Testis (tissue), 3 donors: Measurements from ENCODE around the gene RHPN2. TPM values are rescaled to one million over a fixed set of nuclear protein-coding genes. Genes with fewer than 3 reads are reported as not detected.

Source experiments
- DNase-seq: peaks from one replicate; pipeline ENCODE4 v3.0.0-alpha.2; 2019
- H3K27ac ChIP-seq, 2 donors: fragments of 200-600 bp; sonication (generic); one replicate each; pipeline ENCODE4 v1.5.1; 2019
- H3K27me3 ChIP-seq: fragments of 200-600 bp; sonication (generic); one replicate; pipeline ENCODE4 v1.5.1; 2019
- H3K36me3 ChIP-seq: fragments of 200-600 bp; sonication (generic); one replicate; pipeline ENCODE4 v1.5.1; 2017; ENCODE audit warnings: low read depth; ENCODE audit errors: missing control alignments
- H3K4me1 ChIP-seq: fragments of 200-600 bp; sonication (generic); one replicate; pipeline ENCODE4 v1.5.1; 2019
- H3K4me3 ChIP-seq, 2 donors: fragments of 200-600 bp; sonication (generic); one replicate each; pipeline ENCODE4 v1.5.1; 2017 to 2019
- H3K9me3 ChIP-seq: fragments of 200-600 bp; sonication (generic); one replicate; pipeline ENCODE4 v1.5.1; 2017
- POLR2A ChIP-seq: fragments of 450-650 bp; IDR thresholded peaks from one replicate; pipeline ENCODE4 v1.6.1; 2017; ENCODE audit warnings: antibody characterized with exemption, mild to moderate bottlenecking, moderate library complexity
- WGBS, 2 donors: methylation state at CpG; one replicate each; pipeline ENCODE4 v1.1.5; 2018; 5-methylcytosine and 5-hydroxymethylcytosine counted together
- intact Hi-C: fragments of 100-400 bp; cut with DNase I; formaldehyde crosslinking; loops from one replicate; pipeline ENCODE4 v1.15.1; 2023; ENCODE audit warnings: low total_unique reads
- polyA plus RNA-seq: library from polyadenylated mRNA; stranded (reverse); fragments of 350-450 nt; fragmentation: Illumina TruSeq; extraction: RNeasy Lipid Tissue Mini Kit (QIAGEN cat#74804); gene quantifications from one replicate; pipeline ENCODE4 v1.2.3, GENCODE V29; 2014; ENCODE audit warnings: low read depth, low replicate concordance; ENCODE audit not compliant: insufficient read depth
- total RNA-seq, 2 donors: library from RNA; depleted of rRNA; stranded (reverse); fragments of >200 nt; gene quantifications; one replicate each; pipeline ENCODE4 v1.2.3, GENCODE V29; 2016
- TF ChIP-seq, protein P1 (sequence below), 3 experiments: fragments of 450-650 bp in 2 of 3; fragments of 200-600 bp in 1 of 3; sonication (generic) in 1 of 3; IDR thresholded peaks; one replicate each; pipeline ENCODE4 v1.5.1; 2016 to 2019; ENCODE audit warnings: antibody characterized with exemption in 3 of 3, mild to moderate bottlenecking in 2 of 3, moderate library complexity in 1 of 3

RHPN2 gene
- total and polyA plus RNA-seq, 3 donors from 2014 or later = 3.5 to 8.1 (median 4.0) TPM

DNA sequence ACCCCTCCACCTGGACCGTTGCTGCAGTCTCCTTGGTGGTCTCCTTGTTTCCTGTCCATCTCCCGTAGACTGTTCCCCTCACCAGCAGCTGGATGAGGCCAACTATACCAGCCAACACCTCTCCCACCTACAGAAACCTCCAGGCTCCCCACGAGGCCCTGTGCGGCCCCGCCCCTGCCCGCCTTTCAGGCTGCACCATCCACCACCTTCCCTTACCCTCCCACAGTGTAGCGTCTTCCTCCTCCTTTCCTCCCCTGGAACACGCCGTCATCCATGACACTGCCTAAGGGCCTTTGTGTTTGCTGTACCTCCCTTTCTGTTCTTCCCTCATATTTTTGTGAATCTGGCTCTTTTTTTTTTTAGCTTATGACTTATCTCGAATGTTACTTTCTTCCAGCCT, 43.5 kb upstream of the RHPN2 start:
- no peak for DNase-seq
- Histone ChIP-seq H3K4me3 (no peak overlapping the region), H3K27ac (no peak overlapping the region), H3K27me3 (no peaks in the 10 kb centered on the region), H3K9me3 (no peaks in the 10 kb centered on the region), H3K4me1 (no peaks in the 10 kb centered on the region), H3K36me3 (no peaks in the 10 kb centered on the region)
- 87% methylated on average over 10 of the region's 10 CpGs for WGBS, 2 donors
- TF ChIP-seq POLR2A = no peak
- TF ChIP-seq, protein P1, sequence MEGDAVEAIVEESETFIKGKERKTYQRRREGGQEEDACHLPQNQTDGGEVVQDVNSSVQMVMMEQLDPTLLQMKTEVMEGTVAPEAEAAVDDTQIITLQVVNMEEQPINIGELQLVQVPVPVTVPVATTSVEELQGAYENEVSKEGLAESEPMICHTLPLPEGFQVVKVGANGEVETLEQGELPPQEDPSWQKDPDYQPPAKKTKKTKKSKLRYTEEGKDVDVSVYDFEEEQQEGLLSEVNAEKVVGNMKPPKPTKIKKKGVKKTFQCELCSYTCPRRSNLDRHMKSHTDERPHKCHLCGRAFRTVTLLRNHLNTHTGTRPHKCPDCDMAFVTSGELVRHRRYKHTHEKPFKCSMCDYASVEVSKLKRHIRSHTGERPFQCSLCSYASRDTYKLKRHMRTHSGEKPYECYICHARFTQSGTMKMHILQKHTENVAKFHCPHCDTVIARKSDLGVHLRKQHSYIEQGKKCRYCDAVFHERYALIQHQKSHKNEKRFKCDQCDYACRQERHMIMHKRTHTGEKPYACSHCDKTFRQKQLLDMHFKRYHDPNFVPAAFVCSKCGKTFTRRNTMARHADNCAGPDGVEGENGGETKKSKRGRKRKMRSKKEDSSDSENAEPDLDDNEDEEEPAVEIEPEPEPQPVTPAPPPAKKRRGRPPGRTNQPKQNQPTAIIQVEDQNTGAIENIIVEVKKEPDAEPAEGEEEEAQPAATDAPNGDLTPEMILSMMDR (IDR thresholded peaks at IDR 0.05) = no peak
- intact Hi-C loops = no loop called here

DNA sequence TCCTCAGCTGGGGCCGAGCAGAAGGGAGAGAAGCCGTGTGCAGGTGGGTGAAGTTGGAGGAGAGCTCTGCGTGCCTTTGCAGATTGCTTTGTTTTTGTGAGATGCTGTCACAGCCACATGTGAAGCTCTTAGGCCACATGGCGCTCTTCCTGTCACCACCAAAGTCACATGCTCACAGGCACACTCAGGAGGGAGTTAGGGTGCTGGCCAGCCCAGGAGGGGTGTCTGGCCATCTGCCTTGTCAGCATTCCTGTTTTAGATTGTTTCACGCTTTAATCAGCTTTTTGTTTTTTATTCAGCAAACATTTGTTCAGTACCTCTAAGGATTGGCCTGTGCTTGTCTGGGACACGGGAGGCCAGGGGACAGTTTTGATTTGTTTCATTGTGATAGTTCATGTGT, 38.2 kb upstream of the RHPN2 start:
- no peaks in the 10 kb centered on the region for H3K27me3 ChIP-seq
- no peak overlapping the region for H3K4me3 ChIP-seq
- no peaks in the 10 kb centered on the region for H3K36me3 ChIP-seq
- H3K9me3 ChIP-seq = no peaks in the 10 kb centered on the region
- H3K27ac ChIP-seq = no peak overlapping the region
- 94% methylated on average over 6 of the region's 6 CpGs for WGBS, 2 donors
- no peak for TF ChIP-seq POLR2A
- TF ChIP-seq, protein P1 (IDR thresholded peaks at IDR 0.05) = no peak
- no peaks in the 10 kb centered on the region for H3K4me1 ChIP-seq
- intact Hi-C loops = no loop called here
- no peak for DNase-seq

DNA sequence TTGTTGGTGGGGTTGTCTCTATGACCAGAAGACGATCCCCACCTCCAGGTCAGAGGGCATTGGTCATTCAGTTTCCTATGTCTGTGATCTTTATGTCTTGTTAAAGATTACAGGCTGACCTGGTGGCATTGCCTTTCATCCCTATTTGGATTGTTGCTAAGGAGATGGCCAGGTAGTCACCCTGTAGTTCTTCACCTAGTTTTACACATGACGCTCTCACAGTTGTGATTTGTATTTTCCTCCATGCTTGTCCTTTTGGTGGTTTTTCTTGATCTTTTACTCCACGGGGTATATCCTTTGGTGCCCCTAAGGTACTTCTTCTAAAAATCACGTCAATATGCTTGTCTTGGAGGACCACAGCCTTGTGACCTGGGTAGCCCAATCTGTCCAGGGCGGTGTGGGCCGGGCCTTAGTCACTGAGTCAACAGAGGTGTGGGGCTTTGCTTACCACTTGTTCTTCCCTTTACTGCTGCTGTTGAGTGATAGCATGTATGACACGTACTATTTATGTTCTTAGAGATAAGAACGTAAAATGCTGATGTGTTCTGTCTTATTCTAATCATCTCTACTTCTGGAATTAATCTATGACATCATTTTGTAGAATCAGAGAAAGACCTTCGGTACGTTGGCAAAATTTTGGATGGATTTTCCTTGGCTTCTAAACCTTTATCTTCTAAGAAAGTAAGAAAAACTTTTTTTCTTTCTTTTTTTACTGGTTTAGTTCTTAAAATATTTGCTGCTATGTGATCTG, 36.4 kb upstream of the RHPN2 start:
- Histone ChIP-seq H3K4me3 (no peak overlapping the region), H3K27me3 (no peaks in the 10 kb centered on the region), H3K4me1 (no peaks in the 10 kb centered on the region), H3K36me3 (no peaks in the 10 kb centered on the region), H3K9me3 (no peaks in the 10 kb centered on the region), H3K27ac (no peak overlapping the region)
- intact Hi-C loops = no loop called here
- no peak for DNase-seq
- TF ChIP-seq POLR2A = no peak
- TF ChIP-seq, protein P1 (IDR thresholded peaks at IDR 0.05) = no peak
- WGBS, 2 donors = 94 to 98% methylated on average over 10 of the region's 10 CpGs

DNA sequence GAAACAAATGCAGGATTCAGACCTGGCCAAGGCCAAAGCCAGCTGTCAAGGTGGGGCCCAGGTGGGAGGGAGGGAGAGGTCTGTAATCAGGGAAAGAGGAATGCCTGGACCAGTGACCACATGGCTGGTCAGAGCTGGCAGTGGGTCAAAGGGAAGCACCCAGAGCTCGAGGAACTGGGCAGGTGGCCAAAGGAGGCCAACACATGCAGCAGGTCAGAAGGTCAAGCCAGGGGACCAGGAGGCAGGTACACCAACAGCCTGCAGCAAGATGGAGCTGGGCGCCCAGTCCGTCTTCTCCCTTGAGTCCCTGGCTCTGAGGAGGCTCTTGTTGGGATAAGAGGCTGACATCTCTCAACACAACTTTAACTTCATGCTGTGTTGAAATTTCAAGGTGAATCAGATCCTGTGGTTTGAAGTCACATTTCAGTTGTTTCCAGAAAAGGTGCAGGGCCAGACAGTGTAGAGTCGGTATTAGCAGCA, 33.4 kb upstream of the RHPN2 start:
- no peaks in the 10 kb centered on the region for H3K9me3 ChIP-seq
- no peak for DNase-seq
- whole genome bisulfite sequencing, 2 donors = 71 to 81% methylated on average over 3 to 4 of the region's 4 CpGs
- no peak overlapping the region for H3K27ac ChIP-seq
- H3K4me3 ChIP-seq = no peak overlapping the region
- H3K36me3 ChIP-seq = no peaks in the 10 kb centered on the region
- H3K27me3 ChIP-seq = no peaks in the 10 kb centered on the region
- no peaks in the 10 kb centered on the region for H3K4me1 ChIP-seq
- intact Hi-C loops = no loop called here
- TF ChIP-seq, protein P1 (IDR thresholded peaks at IDR 0.05) = no peak
- TF ChIP-seq POLR2A = no peak

DNA sequence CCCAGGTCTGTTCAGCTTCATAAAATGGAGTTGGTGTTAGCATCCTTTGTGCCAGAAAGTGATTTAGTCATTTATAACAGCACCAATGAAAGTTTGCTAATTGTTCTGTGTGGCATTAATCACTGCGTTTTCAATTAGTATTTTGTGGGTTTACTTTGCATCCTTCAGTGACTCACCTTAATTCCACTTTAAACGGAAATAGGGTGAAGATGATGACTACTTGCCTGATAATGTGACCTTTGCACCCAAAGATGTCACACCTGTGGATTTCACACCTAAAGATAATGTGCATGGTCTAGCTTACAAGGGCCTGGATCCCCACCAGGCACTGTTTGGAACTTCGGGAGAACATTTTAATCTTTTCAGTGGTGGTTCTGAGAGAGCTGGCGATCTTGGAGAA, 31.3 kb upstream of the RHPN2 start:
- WGBS, 2 donors = 93 to 95% methylated on average over 4 of the region's 4 CpGs
- intact Hi-C loops = no loop called here

More for the DNA sequence above, 31.3 kb upstream of the RHPN2 start:
- Histone ChIP-seq H3K36me3 (no peaks in the 10 kb centered on the region), H3K4me3 (no peak overlapping the region), H3K27me3 (no peaks in the 10 kb centered on the region), H3K9me3 (no peaks in the 10 kb centered on the region), H3K27ac (no peak overlapping the region), H3K4me1 (no peaks in the 10 kb centered on the region)
- TF ChIP-seq POLR2A = no peak
- TF ChIP-seq, protein P1 (IDR thresholded peaks at IDR 0.05) = no peak
- DNase-seq = no peak
